Astrocyte (in vitro differentiated cells and primary cell): Measurements from ENCODE around the gene MTMR12.

Experiments used
- CTCF ChIP-seq: IDR thresholded peaks from 2 replicates; pipeline ENCODE4 v1.5.1; 2011; ENCODE audit warnings: low read depth, mild to moderate bottlenecking, inconsistent platforms, low read length, moderate library complexity; ENCODE audit not compliant: insufficient read depth
- EZH2 ChIP-seq: IDR thresholded peaks from 2 replicates; pipeline ENCODE4 v1.6.1; 2012; ENCODE audit warnings: mild to moderate bottlenecking, low read length, inconsistent platforms; ENCODE audit not compliant: insufficient read depth

GRCh38 chr5:32299059-32299677 lies 13.6 kb downstream of the MTMR12 start:
- TF ChIP-seq CTCF (no peak), EZH2 (no peak)
